ENCODE results near the gene ARL14. TPM values are rescaled to one million over a fixed set of nuclear protein-coding genes. Genes with fewer than 3 reads are reported as not detected.
A peak's percentile ranks its signal among the peaks of the same experiment; 100 is the strongest.

ARL14 gene
- polyA plus RNA-seq: 0.76 to 2.4 TPM (median 1.6 TPM) in 3 replicates
- 0.69 TPM for polyA plus RNA-seq (2011; ENCODE audit: low read depth)
- 0.92 and 1.3 TPM in 2 replicates for polyA plus RNA-seq (2011; cell fraction: cytosol; rRNA removed)
- 2.6 and 3.3 TPM in 2 replicates for polyA plus RNA-seq (2011; cell fraction: nucleus; rRNA removed)
- 0.22 and 1.1 TPM in 2 replicates for polyA plus RNA-seq (2012; ENCODE audit: low replicate concordance)
- polyA minus RNA-seq: 0.16 to 0.70 TPM in 2 of 3 replicates, not detected in the other
- polyA minus RNA-seq (2011; cell fraction: cytosol; rRNA and poly(A)+ RNA removed): not detected
- polyA minus RNA-seq (2011; cell fraction: nucleus; rRNA and poly(A)+ RNA removed): 0.74 TPM in 1 of 2 replicates, not detected in the other

DNA sequence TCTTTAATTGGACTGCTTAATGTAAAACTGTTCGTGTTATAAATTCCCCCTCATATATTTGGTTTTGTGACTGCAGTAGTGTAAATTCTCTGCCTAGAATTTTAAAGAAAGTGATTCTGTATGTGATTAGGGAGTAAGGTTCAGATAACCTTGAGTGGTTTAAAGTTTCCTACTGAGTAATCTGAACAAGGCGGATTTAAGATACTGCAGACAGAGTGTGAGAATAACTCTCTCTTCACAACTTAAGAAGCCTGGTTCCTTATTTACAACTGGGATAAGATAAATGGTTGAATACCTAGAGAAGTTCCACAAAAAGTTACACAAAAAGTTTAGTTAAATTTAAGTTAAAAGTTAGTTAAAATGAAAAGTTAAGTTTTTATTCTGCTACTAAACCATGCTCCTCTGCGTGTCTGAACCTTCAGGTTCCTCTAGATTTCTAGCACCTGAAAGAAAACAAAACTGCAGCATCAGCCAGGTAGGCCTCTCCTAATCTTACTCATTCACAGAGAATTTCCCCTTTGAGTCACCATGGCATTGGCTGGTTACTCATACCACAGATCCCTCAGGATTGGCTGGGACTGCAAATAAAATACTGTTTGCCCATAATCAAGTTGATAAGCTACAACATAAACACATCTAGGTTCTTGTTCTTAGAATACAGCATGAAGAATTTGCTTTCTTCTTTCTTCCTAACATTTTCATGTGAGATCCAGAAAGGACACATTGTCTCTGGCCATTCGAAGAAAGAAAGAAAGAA, at the start of gene ARL14:
TSS of gene ARL14 (plus strand) at position 614 of the 757 bp plus-strand sequence. CDS start 187 bp downstream, outside the sequence.
- no peaks in the 10 kb centered on the region for H3K9me3 ChIP-seq (ENCODE audit: control insufficient read depth, low read depth, low read length)
- H3K4me3 ChIP-seq (ENCODE audit: control insufficient read depth in 2 of 3, extremely low read depth in 1 of 3, insufficient read depth in 2 of 3, low read depth in 1 of 3, low read length in 3 of 3): peak within 1 kb of the TSS in 2 of 3 experiments; percentile 4 to 18
- H4K20me1 ChIP-seq (ENCODE audit: control insufficient read depth, extremely low read depth, insufficient read depth, low read length): no peaks in the 10 kb centered on the region
- no peaks in the 10 kb centered on the region for H3K27me3 ChIP-seq (ENCODE audit: control insufficient read depth, extremely low read depth, insufficient read depth, low read length)
- peak within 1 kb of the TSS; percentile 73 for H3K4me2 ChIP-seq (ENCODE audit: control insufficient read depth, extremely low read depth, insufficient read depth, low read depth, low read length)
- peak; percentile 68 for DNase-seq (ENCODE audit: low read depth, low spot score)
- peaks cover 36% of the 10 kb centered on the region for H3K4me1 ChIP-seq (ENCODE audit: control insufficient read depth, extremely low read depth, insufficient read depth, low read length)
- peak within 1 kb of the TSS; percentile 53 for H2AFZ ChIP-seq (ENCODE audit: control insufficient read depth, low read length)
- TF ChIP-seq, protein P1, sequence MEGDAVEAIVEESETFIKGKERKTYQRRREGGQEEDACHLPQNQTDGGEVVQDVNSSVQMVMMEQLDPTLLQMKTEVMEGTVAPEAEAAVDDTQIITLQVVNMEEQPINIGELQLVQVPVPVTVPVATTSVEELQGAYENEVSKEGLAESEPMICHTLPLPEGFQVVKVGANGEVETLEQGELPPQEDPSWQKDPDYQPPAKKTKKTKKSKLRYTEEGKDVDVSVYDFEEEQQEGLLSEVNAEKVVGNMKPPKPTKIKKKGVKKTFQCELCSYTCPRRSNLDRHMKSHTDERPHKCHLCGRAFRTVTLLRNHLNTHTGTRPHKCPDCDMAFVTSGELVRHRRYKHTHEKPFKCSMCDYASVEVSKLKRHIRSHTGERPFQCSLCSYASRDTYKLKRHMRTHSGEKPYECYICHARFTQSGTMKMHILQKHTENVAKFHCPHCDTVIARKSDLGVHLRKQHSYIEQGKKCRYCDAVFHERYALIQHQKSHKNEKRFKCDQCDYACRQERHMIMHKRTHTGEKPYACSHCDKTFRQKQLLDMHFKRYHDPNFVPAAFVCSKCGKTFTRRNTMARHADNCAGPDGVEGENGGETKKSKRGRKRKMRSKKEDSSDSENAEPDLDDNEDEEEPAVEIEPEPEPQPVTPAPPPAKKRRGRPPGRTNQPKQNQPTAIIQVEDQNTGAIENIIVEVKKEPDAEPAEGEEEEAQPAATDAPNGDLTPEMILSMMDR (optimal IDR thresholded peaks at IDR 0.05 in 1 of 3, IDR thresholded peaks at IDR 0.05 in 1 of 3, conservative IDR thresholded peaks at IDR 0.05 in 1 of 3; ENCODE audit: extremely low read depth in 1 of 3, insufficient read depth in 2 of 3, low read length in 3 of 3): no peak
- TF ChIP-seq EZH2 (IDR thresholded peaks at IDR 0.05; ENCODE audit: low read length): no peak
- H3K27ac ChIP-seq (ENCODE audit: control insufficient read depth, insufficient read depth, low read length): peak within 1 kb of the TSS; percentile 91
- H3K79me2 ChIP-seq (ENCODE audit: control insufficient read depth, insufficient read depth, low read length): no peaks in the 10 kb centered on the region
- H3K9ac ChIP-seq (ENCODE audit: control insufficient read depth, extremely low read depth, insufficient read depth, low read length): peak within 1 kb of the TSS; percentile 9
- H3K9me1 ChIP-seq (ENCODE audit: control insufficient read depth, extremely low read depth, insufficient read depth, low read length): no peaks in the 10 kb centered on the region
- dilution Hi-C loops (cut with MboI; ENCODE audit: extremely low pct_ligation_motif_present, low sequenced_read_pairs): no loop called here
- H3K36me3 ChIP-seq (ENCODE audit: control insufficient read depth in 2 of 2, extremely low read depth in 1 of 2, insufficient read depth in 2 of 2, low read length in 2 of 2): no peaks in the 10 kb centered on the region
- FAIRE-seq: peak; percentile 95

DNA sequence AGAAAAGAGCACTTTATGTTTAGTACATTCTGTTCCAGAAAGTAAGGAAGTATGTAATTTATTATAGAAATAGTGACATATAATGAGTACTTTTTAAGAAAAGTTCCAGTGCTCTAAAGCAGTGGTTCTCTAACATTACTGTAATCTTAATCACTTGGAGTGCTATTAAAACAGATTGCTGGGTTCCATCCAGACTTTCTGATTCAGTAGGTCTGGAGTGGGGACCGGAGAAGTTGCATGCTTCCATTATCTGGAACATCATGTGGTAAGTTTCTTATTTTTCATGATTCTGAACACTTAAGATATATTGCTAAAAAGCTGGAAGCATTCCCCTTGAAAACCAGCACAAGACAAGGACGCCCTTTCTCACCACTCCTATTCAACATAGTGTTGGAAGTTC, 47.5 kb upstream of the ARL14 start:
- Histone ChIP-seq H3K36me3 (ENCODE audit: control insufficient read depth in 2 of 2, extremely low read depth in 1 of 2, insufficient read depth in 2 of 2, low read length in 2 of 2) (no peaks in the 10 kb centered on the region), H2AFZ (ENCODE audit: control insufficient read depth, low read length) (no peak overlapping the region), H3K4me1 (ENCODE audit: control insufficient read depth, extremely low read depth, insufficient read depth, low read length) (no peaks in the 10 kb centered on the region), H3K9ac (ENCODE audit: control insufficient read depth, extremely low read depth, insufficient read depth, low read length) (no peak overlapping the region), H3K27ac (ENCODE audit: control insufficient read depth, insufficient read depth, low read length) (no peak overlapping the region), H3K27me3 (ENCODE audit: control insufficient read depth, extremely low read depth, insufficient read depth, low read length) (no peaks in the 10 kb centered on the region), H3K9me1 (ENCODE audit: control insufficient read depth, extremely low read depth, insufficient read depth, low read length) (no peaks in the 10 kb centered on the region), H3K9me3 (ENCODE audit: control insufficient read depth, low read depth, low read length) (no peaks in the 10 kb centered on the region), H4K20me1 (ENCODE audit: control insufficient read depth, extremely low read depth, insufficient read depth, low read length) (no peaks in the 10 kb centered on the region), H3K79me2 (ENCODE audit: control insufficient read depth, insufficient read depth, low read length) (no peaks in the 10 kb centered on the region), H3K4me3 (ENCODE audit: control insufficient read depth in 2 of 3, extremely low read depth in 1 of 3, insufficient read depth in 2 of 3, low read depth in 1 of 3, low read length in 3 of 3) (no peak overlapping the region), H3K4me2 (ENCODE audit: control insufficient read depth, extremely low read depth, insufficient read depth, low read depth, low read length) (no peak overlapping the region)
- dilution Hi-C loops (cut with MboI; ENCODE audit: extremely low pct_ligation_motif_present, low sequenced_read_pairs): no loop called here
- DNase-seq (ENCODE audit: low read depth, low spot score): no peak
- FAIRE-seq: no peak
- no peak for TF ChIP-seq EZH2 (IDR thresholded peaks at IDR 0.05; ENCODE audit: low read length)
- TF ChIP-seq, protein P1 (optimal IDR thresholded peaks at IDR 0.05 in 1 of 3, IDR thresholded peaks at IDR 0.05 in 1 of 3, conservative IDR thresholded peaks at IDR 0.05 in 1 of 3; ENCODE audit: extremely low read depth in 1 of 3, insufficient read depth in 2 of 3, low read length in 3 of 3): no peak
